GM12865 (cell line): Measurements from ENCODE around the gene RWDD1.

Experiments used
- DNase-seq: peaks from one replicate; pipeline ENCODE4 v3.0.0; 2010; ENCODE audit warnings: low read depth
- H3K4me3 ChIP-seq: 2 replicates; pipeline ENCODE4 v1.5.1; 2011; ENCODE audit warnings: mild to moderate bottlenecking, low read depth, low read length, control low read depth
- CTCF ChIP-seq: IDR thresholded peaks from 2 replicates; pipeline ENCODE4 v1.5.1; 2011; ENCODE audit warnings: low read length, control low read depth, low read depth, inconsistent platforms; ENCODE audit not compliant: insufficient read depth; ENCODE audit errors: missing control alignments

The RWDD1 gene

DNA sequence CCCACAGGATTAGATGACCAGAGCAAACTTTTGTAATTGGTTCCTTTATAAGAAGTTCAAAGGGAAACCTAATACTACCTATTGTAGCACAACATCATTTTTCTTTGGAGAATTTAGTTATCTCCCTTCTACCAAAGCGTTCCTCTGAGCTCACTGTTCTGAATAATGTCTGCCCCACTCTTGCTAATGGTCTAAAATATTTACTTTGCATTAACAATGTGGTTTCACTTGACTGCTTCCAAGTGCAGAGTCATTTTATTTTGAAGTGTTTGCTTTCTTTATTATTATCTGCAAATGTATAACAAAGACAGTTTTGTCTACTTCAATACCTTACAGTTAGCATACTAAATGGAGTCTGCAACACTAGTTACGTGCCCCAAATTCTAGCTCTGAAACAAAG lies 40.9 kb upstream of the RWDD1 start:
- TF ChIP-seq CTCF = no peak
- no peak for DNase-seq
- no peak overlapping the region for H3K4me3 ChIP-seq

GRCh38 chr6:116531675-116532570 lies 39.4 kb upstream of the RWDD1 start:
- peak; percentile 78 for DNase-seq
- peak; percentile 69 for TF ChIP-seq CTCF
- H3K4me3 ChIP-seq = no peak overlapping the region

- no peak for TF ChIP-seq CTCF
- DNase-seq = no peak
- H3K4me3 ChIP-seq = no peak overlapping the region
These were observed 37.9 kb upstream of the RWDD1 start for GRCh38 chr6:116533233-116533957.

DNA sequence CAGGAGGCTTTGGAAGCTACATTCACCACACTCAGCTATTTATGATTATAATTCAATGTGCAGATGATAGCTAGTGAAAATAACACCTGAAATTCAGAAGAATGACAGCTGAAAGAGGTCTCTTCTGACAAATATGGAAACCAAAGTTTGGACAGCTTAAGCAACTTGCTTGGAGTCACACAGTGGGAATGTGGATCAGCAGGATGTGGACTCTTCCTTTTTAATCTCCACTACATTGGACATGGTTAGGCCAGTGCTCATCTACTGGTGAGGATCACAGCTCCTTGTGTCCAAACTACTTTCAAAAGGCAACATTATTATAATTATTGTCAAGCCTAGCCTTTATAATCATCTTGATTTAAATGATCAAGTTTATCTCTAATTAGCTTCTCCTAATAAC lies 36.2 kb upstream of the RWDD1 start:
- DNase-seq = no peak
- no peak overlapping the region for H3K4me3 ChIP-seq
- TF ChIP-seq CTCF = no peak

DNA sequence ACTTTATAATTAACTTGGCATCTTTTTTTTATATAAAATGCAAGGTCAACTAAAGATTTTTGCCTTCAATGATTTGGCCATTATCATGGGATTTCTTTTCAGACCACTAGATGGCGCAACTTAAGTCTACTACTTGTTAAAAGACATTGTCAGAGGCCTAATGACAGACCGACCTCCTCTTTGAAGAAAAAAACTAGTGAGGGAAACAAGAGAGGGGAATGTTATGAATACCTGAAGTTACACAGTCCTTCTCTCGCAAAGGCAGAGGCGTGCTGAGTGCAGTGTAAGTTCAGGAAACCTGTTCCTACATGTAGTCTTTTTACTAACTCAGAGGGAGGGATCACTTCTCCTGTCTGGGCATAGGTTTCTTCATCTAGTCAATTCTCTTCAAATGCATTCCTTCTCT lies 35.1 kb upstream of the RWDD1 start:
- DNase-seq = peak; percentile 65
- H3K4me3 ChIP-seq = no peak overlapping the region
- peak; percentile 57 for TF ChIP-seq CTCF

DNA sequence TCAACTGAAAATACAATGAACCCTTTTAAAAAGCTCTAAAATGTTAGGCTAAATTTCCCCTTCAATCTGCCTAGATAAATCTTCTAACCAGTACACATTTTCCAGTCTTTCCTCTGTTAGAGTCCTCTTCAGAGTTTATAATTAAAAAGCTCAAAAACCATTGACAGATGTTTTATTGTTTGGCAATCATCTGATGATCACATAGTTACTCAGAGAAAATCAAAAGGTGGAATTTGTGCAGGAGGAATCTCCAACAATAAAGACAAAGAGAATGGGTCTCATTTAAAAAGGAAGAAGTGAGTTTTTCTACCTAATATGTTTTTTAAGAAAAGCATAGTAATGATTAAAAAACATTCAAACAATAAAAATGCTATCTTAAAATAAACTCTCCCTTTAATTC lies 28.9 kb upstream of the RWDD1 start:
- no peak for TF ChIP-seq CTCF
- DNase-seq = no peak
- no peak overlapping the region for H3K4me3 ChIP-seq
